GM12878 (cell line): Measurements from ENCODE around the gene TSHZ2.

ENCODE experiments used
- BMI1 ChIP-seq: fragments of 450-650 bp; IDR thresholded peaks from 2 replicates; pipeline ENCODE4 v1.6.1; 2016; ENCODE audit warnings: mild to moderate bottlenecking, moderate library complexity, borderline replicate concordance
- CREB1 ChIP-seq: IDR thresholded peaks from 2 replicates; pipeline ENCODE4 v1.6.1; 2012; ENCODE audit warnings: low read depth, mild to moderate bottlenecking, inconsistent platforms
- EGR1 ChIP-seq, 2 experiments: IDR thresholded peaks; 1 replicate in 1 of 2; 2 replicates in 1 of 2; pipeline ENCODE4 v1.6.1; 2011 to 2012; ENCODE audit warnings: low read depth in 2 of 2, low read length in 2 of 2, borderline replicate concordance in 1 of 2, mild to moderate bottlenecking in 1 of 2, moderate library complexity in 1 of 2
- ESRRA ChIP-seq: IDR thresholded peaks from 2 replicates; pipeline ENCODE4 v1.6.1; 2012; ENCODE audit warnings: mild to moderate bottlenecking, low read length, improper control_type of control experiment
- ETV6 ChIP-seq, 2 experiments: fragments of 450-650 bp in 1 of 2; IDR thresholded peaks in 1 of 2; conservative IDR thresholded peaks in 1 of 2; 2 replicates each; pipeline ENCODE4 v1.6.1; 2014; ENCODE audit warnings: antibody characterized with exemption in 1 of 2, borderline replicate concordance in 1 of 2, low read depth in 1 of 2, mild to moderate bottlenecking in 1 of 2, moderate library complexity in 1 of 2
- POLR2A ChIP-seq: IDR thresholded peaks from 2 replicates; pipeline ENCODE4 v1.6.1; 2011; ENCODE audit warnings: low read depth, mild to moderate bottlenecking, low read length
- POLR2AphosphoS5 ChIP-seq: IDR thresholded peaks from 2 replicates; pipeline ENCODE4 v1.6.1; 2011; ENCODE audit warnings: mild to moderate bottlenecking, low read length, inconsistent platforms
- POU2F2 ChIP-seq: IDR thresholded peaks from 3 replicates; pipeline ENCODE4 v1.6.1; 2011; ENCODE audit warnings: low read depth, mild to moderate bottlenecking, low read length, borderline replicate concordance
- TAF1 ChIP-seq: IDR thresholded peaks from 2 replicates; pipeline ENCODE4 v1.6.1; 2011; ENCODE audit warnings: mild to moderate bottlenecking, low read depth, low read length, borderline replicate concordance
- TF ChIP-seq, protein P1 (sequence below), 3 experiments: IDR thresholded peaks in 2 of 3; conservative IDR thresholded peaks in 1 of 3; 2 replicates each; pipeline ENCODE4 v1.5.1; 2011; ENCODE audit warnings: low read depth in 3 of 3, low read length in 3 of 3, mild to moderate bottlenecking in 3 of 3, control low read depth in 2 of 3, moderate library complexity in 2 of 3, inconsistent platforms in 1 of 3, mixed read lengths in 1 of 3; ENCODE audit not compliant: control insufficient read depth in 2 of 3, insufficient read depth in 1 of 3; ENCODE audit errors: extremely low read depth in 1 of 3
- TF ChIP-seq, protein P2 (sequence below): fragments of 150-350 bp; IDR thresholded peaks from 2 replicates; pipeline ENCODE4 v1.6.1; 2016; ENCODE audit warnings: low read depth, low read length

DNA sequence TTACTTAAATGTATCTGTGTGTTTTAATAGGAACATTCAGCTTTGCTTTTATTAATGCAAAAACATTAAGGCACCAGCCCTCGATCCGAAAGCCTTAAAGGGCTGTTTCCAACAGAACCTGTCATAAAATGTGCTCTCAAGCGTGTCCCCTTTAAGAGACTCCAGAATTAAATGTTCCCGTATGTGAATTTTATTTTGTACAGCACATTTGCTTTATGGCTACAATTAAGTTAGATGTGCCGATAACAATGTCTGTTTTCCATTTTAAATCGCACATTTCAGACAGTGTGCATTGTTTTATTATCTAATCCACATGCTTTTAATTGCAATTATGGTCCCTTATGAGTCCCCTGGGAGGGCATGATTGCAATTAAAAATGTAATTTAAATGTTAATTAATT is 198.9 kb downstream of the TSHZ2 start:
- TF ChIP-seq EGR1 (IDR thresholded peaks at IDR 0.05; ENCODE audit: borderline replicate concordance in 1 of 2, low read depth in 2 of 2, low read length in 2 of 2), result no peak
- TF ChIP-seq CREB1, result no peak
- no peak for TF ChIP-seq ETV6 (conservative IDR thresholded peaks at IDR 0.05 in 1 of 2, IDR thresholded peaks at IDR 0.05 in 1 of 2; ENCODE audit: borderline replicate concordance in 1 of 2, low read depth in 1 of 2)
- TF ChIP-seq, protein P1, sequence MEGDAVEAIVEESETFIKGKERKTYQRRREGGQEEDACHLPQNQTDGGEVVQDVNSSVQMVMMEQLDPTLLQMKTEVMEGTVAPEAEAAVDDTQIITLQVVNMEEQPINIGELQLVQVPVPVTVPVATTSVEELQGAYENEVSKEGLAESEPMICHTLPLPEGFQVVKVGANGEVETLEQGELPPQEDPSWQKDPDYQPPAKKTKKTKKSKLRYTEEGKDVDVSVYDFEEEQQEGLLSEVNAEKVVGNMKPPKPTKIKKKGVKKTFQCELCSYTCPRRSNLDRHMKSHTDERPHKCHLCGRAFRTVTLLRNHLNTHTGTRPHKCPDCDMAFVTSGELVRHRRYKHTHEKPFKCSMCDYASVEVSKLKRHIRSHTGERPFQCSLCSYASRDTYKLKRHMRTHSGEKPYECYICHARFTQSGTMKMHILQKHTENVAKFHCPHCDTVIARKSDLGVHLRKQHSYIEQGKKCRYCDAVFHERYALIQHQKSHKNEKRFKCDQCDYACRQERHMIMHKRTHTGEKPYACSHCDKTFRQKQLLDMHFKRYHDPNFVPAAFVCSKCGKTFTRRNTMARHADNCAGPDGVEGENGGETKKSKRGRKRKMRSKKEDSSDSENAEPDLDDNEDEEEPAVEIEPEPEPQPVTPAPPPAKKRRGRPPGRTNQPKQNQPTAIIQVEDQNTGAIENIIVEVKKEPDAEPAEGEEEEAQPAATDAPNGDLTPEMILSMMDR (IDR thresholded peaks at IDR 0.05 in 2 of 3, conservative IDR thresholded peaks at IDR 0.05 in 1 of 3; ENCODE audit: control insufficient read depth in 2 of 3, extremely low read depth in 1 of 3, insufficient read depth in 1 of 3, low read depth in 3 of 3, low read length in 3 of 3), result no peak
- no peak for TF ChIP-seq ESRRA
- no peak for TF ChIP-seq POLR2AphosphoS5
- no peak for TF ChIP-seq POU2F2
- TF ChIP-seq TAF1, result no peak
- TF ChIP-seq BMI1, result no peak
- TF ChIP-seq, protein P2, sequence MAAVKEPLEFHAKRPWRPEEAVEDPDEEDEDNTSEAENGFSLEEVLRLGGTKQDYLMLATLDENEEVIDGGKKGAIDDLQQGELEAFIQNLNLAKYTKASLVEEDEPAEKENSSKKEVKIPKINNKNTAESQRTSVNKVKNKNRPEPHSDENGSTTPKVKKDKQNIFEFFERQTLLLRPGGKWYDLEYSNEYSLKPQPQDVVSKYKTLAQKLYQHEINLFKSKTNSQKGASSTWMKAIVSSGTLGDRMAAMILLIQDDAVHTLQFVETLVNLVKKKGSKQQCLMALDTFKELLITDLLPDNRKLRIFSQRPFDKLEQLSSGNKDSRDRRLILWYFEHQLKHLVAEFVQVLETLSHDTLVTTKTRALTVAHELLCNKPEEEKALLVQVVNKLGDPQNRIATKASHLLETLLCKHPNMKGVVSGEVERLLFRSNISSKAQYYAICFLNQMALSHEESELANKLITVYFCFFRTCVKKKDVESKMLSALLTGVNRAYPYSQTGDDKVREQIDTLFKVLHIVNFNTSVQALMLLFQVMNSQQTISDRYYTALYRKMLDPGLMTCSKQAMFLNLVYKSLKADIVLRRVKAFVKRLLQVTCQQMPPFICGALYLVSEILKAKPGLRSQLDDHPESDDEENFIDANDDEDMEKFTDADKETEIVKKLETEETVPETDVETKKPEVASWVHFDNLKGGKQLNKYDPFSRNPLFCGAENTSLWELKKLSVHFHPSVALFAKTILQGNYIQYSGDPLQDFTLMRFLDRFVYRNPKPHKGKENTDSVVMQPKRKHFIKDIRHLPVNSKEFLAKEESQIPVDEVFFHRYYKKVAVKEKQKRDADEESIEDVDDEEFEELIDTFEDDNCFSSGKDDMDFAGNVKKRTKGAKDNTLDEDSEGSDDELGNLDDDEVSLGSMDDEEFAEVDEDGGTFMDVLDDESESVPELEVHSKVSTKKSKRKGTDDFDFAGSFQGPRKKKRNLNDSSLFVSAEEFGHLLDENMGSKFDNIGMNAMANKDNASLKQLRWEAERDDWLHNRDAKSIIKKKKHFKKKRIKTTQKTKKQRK, result no peak
- TF ChIP-seq POLR2A, result no peak
